Suprapubic skin (tissue), 4 donors: ENCODE results near the gene KCNT2. TPM values are rescaled to one million over a fixed set of nuclear protein-coding genes. Genes with fewer than 3 reads are reported as not detected.

Source experiments
- DNase-seq, 2 donors: peaks; one replicate each; pipeline ENCODE4 v3.0.0-alpha.2; 2019; ENCODE audit warnings: low spot score in 2 of 2
- H3K27ac ChIP-seq: fragments of 200-600 bp; sonication (generic); one replicate; pipeline ENCODE4 v1.5.1; 2019
- H3K27me3 ChIP-seq: fragments of 200-600 bp; sonication (generic); one replicate; pipeline ENCODE4 v1.5.1; 2019
- H3K36me3 ChIP-seq: fragments of 200-600 bp; sonication (generic); one replicate; pipeline ENCODE4 v1.5.1; 2019
- H3K4me1 ChIP-seq: fragments of 200-600 bp; sonication (generic); one replicate; pipeline ENCODE4 v1.5.1; 2019
- H3K4me3 ChIP-seq: fragments of 200-600 bp; sonication (generic); one replicate; pipeline ENCODE4 v1.5.1; 2019; ENCODE audit warnings: mild to moderate bottlenecking
- H3K9me3 ChIP-seq: fragments of 200-600 bp; sonication (generic); one replicate; pipeline ENCODE4 v1.5.1; 2019
- EP300 ChIP-seq: sonication (generic); formaldehyde crosslinking; IDR thresholded peaks from one replicate; pipeline ENCODE4 v1.6.1; 2017; ENCODE audit warnings: antibody characterized with exemption
- POLR2A ChIP-seq, 2 donors: fragments of 450-650 bp; IDR thresholded peaks; one replicate each; pipeline ENCODE4 v1.6.1; 2017; ENCODE audit warnings: antibody characterized with exemption in 2 of 2, mild to moderate bottlenecking in 2 of 2, moderate library complexity in 2 of 2
- POLR2AphosphoS5 ChIP-seq, 3 donors: sonication (generic); formaldehyde crosslinking; IDR thresholded peaks; one replicate each; pipeline ENCODE4 v1.6.1; 2017; ENCODE audit warnings: antibody characterized with exemption in 3 of 3
- WGBS: methylation state at CpG from one replicate; pipeline ENCODE4 v1.1.5; 2018; 5-methylcytosine and 5-hydroxymethylcytosine counted together
- total RNA-seq, 4 donors: library from RNA; depleted of rRNA; stranded (reverse); fragments of >200 nt; gene quantifications; one replicate each; pipeline ENCODE4 v1.1.0, GENCODE V29; 2016
- TF ChIP-seq, protein P1 (sequence below), 2 donors: fragments of 200-600 bp in 1 of 2; fragments of 450-650 bp in 1 of 2; sonication (generic) in 1 of 2; IDR thresholded peaks; one replicate each; pipeline ENCODE4 v1.5.1; 2016 to 2019; ENCODE audit warnings: antibody characterized with exemption in 2 of 2, mild to moderate bottlenecking in 1 of 2, moderate library complexity in 1 of 2

The KCNT2 gene
- total RNA-seq, 4 donors from 2014 or later, result 0.34 to 2.5 (median 0.34) TPM

DNA sequence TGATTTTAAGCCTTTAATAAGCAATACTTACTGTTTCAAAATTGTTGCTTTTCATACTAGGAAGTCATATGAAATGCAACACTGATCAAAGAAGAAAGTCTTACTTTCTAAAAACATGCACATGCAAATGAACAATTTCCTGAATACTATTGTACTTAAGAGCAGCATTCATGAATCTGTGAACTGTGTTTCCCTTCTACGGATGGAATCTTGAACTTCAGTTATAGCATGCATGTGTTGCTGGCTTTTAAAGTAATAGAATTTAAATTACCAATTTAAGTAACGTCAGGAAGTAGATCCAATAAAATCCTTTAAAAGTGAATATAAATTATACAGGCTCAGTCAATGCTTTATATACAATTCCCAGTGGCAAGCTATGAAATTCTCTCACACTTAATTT is 348.9 kb downstream of the KCNT2 start:
- Histone ChIP-seq H3K27me3 (no peaks in the 10 kb centered on the region), H3K4me1 (no peaks in the 10 kb centered on the region), H3K36me3 (no peaks in the 10 kb centered on the region), H3K27ac (no peak overlapping the region), H3K9me3 (no peaks in the 10 kb centered on the region), H3K4me3 (no peak overlapping the region)
- 57% methylated on average over 2 of the region's 2 CpGs for WGBS
- DNase-seq, result no peak
- TF ChIP-seq, protein P1, sequence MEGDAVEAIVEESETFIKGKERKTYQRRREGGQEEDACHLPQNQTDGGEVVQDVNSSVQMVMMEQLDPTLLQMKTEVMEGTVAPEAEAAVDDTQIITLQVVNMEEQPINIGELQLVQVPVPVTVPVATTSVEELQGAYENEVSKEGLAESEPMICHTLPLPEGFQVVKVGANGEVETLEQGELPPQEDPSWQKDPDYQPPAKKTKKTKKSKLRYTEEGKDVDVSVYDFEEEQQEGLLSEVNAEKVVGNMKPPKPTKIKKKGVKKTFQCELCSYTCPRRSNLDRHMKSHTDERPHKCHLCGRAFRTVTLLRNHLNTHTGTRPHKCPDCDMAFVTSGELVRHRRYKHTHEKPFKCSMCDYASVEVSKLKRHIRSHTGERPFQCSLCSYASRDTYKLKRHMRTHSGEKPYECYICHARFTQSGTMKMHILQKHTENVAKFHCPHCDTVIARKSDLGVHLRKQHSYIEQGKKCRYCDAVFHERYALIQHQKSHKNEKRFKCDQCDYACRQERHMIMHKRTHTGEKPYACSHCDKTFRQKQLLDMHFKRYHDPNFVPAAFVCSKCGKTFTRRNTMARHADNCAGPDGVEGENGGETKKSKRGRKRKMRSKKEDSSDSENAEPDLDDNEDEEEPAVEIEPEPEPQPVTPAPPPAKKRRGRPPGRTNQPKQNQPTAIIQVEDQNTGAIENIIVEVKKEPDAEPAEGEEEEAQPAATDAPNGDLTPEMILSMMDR (IDR thresholded peaks at IDR 0.05), result no peak
- TF ChIP-seq POLR2A (IDR thresholded peaks at IDR 0.05), result no peak
- TF ChIP-seq POLR2AphosphoS5 (IDR thresholded peaks at IDR 0.05), result no peak
- TF ChIP-seq EP300, result no peak

DNA sequence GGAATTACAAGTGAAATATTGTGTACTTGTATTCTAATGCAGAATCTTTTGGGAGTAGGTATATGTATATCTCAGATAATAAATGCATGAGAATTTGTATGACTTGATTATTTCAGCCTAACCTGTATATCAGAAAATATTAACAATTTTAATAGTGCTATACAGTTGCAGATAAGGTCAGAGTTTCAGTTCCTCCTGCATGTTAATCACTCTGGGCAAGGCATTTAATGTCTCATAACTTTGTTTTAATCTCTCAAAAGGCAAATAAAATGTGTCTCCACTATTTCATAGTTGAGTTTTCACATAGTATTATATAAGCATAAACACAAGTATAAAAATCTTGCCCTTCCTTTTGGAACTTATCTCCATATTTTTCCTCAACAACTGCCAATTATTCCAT is 352.5 kb downstream of the KCNT2 start:
- no peak for DNase-seq
- H3K27me3 ChIP-seq, result no peaks in the 10 kb centered on the region
- TF ChIP-seq, protein P1 (IDR thresholded peaks at IDR 0.05), result no peak
- TF ChIP-seq POLR2A (IDR thresholded peaks at IDR 0.05) (no peak), EP300 (no peak), POLR2AphosphoS5 (IDR thresholded peaks at IDR 0.05) (no peak)
- H3K4me1 ChIP-seq, result no peaks in the 10 kb centered on the region
- no peaks in the 10 kb centered on the region for H3K9me3 ChIP-seq
- H3K36me3 ChIP-seq, result no peaks in the 10 kb centered on the region
- H3K4me3 ChIP-seq, result no peak overlapping the region
- no peak overlapping the region for H3K27ac ChIP-seq

DNA sequence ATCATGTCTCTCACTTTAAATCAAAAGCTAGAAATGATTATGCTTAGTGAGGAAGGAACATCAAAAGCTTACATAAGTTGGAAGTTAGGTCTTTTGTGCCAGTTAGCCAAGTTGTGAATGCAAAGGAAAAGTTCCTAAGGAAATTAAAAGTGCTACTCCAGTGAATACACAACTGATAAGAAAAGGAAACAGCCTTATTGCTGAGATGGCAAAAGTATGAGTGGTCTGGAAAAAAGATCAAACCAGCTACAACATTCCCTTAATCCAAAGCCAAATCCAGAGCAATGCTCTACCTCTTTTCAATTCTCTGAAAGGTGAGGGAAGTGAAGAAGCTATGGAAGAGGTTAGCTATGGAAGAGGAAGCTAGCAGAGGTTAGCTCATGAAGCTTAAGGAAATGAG is 378.7 kb downstream of the KCNT2 start:
- Histone ChIP-seq H3K27ac (no peak overlapping the region), H3K36me3 (no peaks in the 10 kb centered on the region), H3K4me3 (no peak overlapping the region), H3K27me3 (no peaks in the 10 kb centered on the region), H3K4me1 (no peaks in the 10 kb centered on the region), H3K9me3 (no peaks in the 10 kb centered on the region)
- TF ChIP-seq POLR2A (IDR thresholded peaks at IDR 0.05) (no peak), POLR2AphosphoS5 (IDR thresholded peaks at IDR 0.05) (no peak), EP300 (no peak)
- TF ChIP-seq, protein P1 (IDR thresholded peaks at IDR 0.05), result no peak
- DNase-seq, result no peak

DNA sequence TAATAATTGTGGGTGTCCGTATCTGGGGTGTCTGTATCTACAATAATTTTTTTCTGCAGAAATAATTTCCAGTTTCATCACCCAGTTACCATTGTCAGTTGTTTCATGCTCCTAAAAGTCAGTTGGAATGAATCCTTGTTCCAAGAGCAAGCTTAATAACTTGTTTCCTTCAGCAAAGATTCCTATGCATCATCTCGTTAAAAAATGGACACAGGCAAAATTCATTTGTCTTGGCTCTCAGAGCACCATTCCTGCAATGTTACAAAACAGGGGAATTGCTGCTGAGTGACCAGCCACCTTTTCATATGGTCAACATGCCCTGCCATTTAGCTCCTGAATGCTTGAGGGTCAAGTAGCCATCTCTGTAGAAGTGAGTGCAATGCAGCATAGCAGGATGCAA is 393.4 kb downstream of the KCNT2 start:
- no peaks in the 10 kb centered on the region for H3K36me3 ChIP-seq
- H3K4me1 ChIP-seq, result no peaks in the 10 kb centered on the region
- DNase-seq, result no peak
- TF ChIP-seq, protein P1 (IDR thresholded peaks at IDR 0.05), result no peak
- TF ChIP-seq EP300 (no peak), POLR2A (IDR thresholded peaks at IDR 0.05) (no peak), POLR2AphosphoS5 (IDR thresholded peaks at IDR 0.05) (no peak)
- no peaks in the 10 kb centered on the region for H3K9me3 ChIP-seq
- WGBS, result 74% methylated on average over 2 of the region's 2 CpGs
- H3K27me3 ChIP-seq, result no peaks in the 10 kb centered on the region
- H3K4me3 ChIP-seq, result no peak overlapping the region
- no peak overlapping the region for H3K27ac ChIP-seq

DNA sequence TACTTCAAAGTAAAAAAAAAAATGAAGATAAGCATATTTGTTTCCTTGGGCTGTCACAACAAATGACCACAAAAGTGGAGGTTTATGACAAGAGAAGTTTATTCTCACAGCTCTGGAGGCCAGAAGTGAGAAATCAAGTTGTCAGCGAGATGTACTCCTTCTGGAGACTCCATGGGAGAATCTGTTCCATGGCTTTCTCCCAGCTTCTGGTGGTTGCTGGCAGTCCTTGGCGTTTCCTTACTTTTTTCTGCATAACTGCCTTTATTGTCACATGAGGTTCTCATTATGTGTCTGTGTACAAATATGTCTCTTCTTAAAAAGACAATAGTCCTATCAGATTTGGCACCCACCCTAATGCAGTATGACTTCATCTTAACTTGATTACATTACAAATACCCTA is 398.3 kb downstream of the KCNT2 start:
- WGBS, result 35% methylated on average over 2 of the region's 2 CpGs
- peaks cover 3% of the 10 kb centered on the region for H3K9me3 ChIP-seq
- H3K4me3 ChIP-seq, result no peak overlapping the region
- H3K4me1 ChIP-seq, result no peaks in the 10 kb centered on the region
- no peaks in the 10 kb centered on the region for H3K36me3 ChIP-seq
- TF ChIP-seq POLR2AphosphoS5 (IDR thresholded peaks at IDR 0.05), result no peak
- TF ChIP-seq EP300, result no peak
- TF ChIP-seq POLR2A (IDR thresholded peaks at IDR 0.05), result no peak
- TF ChIP-seq, protein P1 (IDR thresholded peaks at IDR 0.05), result no peak
- no peak overlapping the region for H3K27ac ChIP-seq
- H3K27me3 ChIP-seq, result no peaks in the 10 kb centered on the region
- no peak for DNase-seq
